HepG2 (cell line): Measurements from ENCODE around the gene AQP5. TPM values are rescaled to one million over a fixed set of nuclear protein-coding genes. Genes with fewer than 3 reads are reported as not detected.

Experiments
- ATAC-seq: fragments of 200-7000 bp; cut with Tn5 transposase; 3 replicates; pipeline ENCODE4 v1.9.1; 2020; ENCODE audit warnings: mild to moderate bottlenecking, moderate library complexity
- BruUV-seq: library from RNA; stranded (reverse); fragments of 400-500 nt; replicated peaks from 2 replicates; lab custom pipeline; 2021; lab: Mats Ljungman, UMichigan
- CTCF ChIA-PET: fragments of 300-600 bp; formaldehyde crosslinking; extraction: SDS; loops from one replicate; lab custom pipeline; 2021; ENCODE audit warnings: low total read pairs, inconsistent platforms, low intra/inter-chr PET ratio; lab: Yijun Ruan, JAX
- POLR2A ChIA-PET: fragments of 350-600 bp; sonication (Branson Sonifier 250); formaldehyde crosslinking; loops from one replicate; lab custom pipeline; 2020; ENCODE audit warnings: antibody characterized with exemption, inconsistent platforms; lab: Yijun Ruan, JAX
- DNase-seq: peaks from one replicate; pipeline ENCODE4 v3.0.0-alpha.2; 2015; ENCODE audit warnings: low spot score
- FAIRE-seq: peaks from 3 replicates; lab custom pipeline; 2011; peaks lifted over from hg19 to GRCh38; lab: Jason Lieb, UNC
- H2AFZ ChIP-seq: one replicate; pipeline ENCODE4 v1.6.1; 2011; ENCODE audit warnings: low read length, inconsistent platforms
- H3K27ac ChIP-seq: fragments of 300-600 bp; 3 replicates; pipeline ENCODE4 v1.8.0; 2011; ENCODE audit warnings: mixed run types, mild to moderate bottlenecking, mixed read lengths, low read length, inconsistent platforms; ENCODE audit not compliant: insufficient read depth; ENCODE audit errors: extremely low read length
- H3K27me3 ChIP-seq, 2 experiments: fragments of 200-600 bp in 1 of 2; 2 replicates in 1 of 2; 3 replicates in 1 of 2; pipeline versions ENCODE4 v1.6.0 to v1.8.0; 2011; ENCODE audit warnings: low read length in 2 of 2, mild to moderate bottlenecking in 2 of 2, moderate library complexity in 2 of 2, inconsistent platforms in 1 of 2; ENCODE audit not compliant: insufficient read depth in 2 of 2, control insufficient read depth in 1 of 2
- H3K36me3 ChIP-seq, 2 experiments: fragments of 200-600 bp in 1 of 2; replicated peaks in 1 of 2; 2 replicates in 1 of 2; 3 replicates in 1 of 2; pipeline versions ENCODE4 v1.5.1 to v1.8.0; 2011; ENCODE audit warnings: low read length in 2 of 2, inconsistent platforms in 1 of 2; ENCODE audit not compliant: insufficient read depth in 2 of 2, control insufficient read depth in 1 of 2
- H3K4me1 ChIP-seq: 2 replicates; pipeline ENCODE4 v1.5.1; 2012; ENCODE audit warnings: low read length, inconsistent platforms; ENCODE audit not compliant: insufficient read depth
- H3K4me2 ChIP-seq: 2 replicates; pipeline ENCODE4 v1.6.0; 2011; ENCODE audit warnings: low read depth, low read length, inconsistent platforms
- H3K4me3 ChIP-seq, 3 experiments: fragments of 200-600 bp in 1 of 3; sonication (generic), shearing (Covaris generic) in 1 of 3; replicated peaks in 1 of 3; 2 replicates each; pipeline ENCODE4 v1.5.1; 2011 to 2016; ENCODE audit warnings: low read length in 3 of 3, inconsistent platforms in 2 of 3, low read depth in 2 of 3, mild to moderate bottlenecking in 2 of 3, control low read depth in 1 of 3, mixed read lengths in 1 of 3; ENCODE audit not compliant: insufficient read depth in 1 of 3
- H3K79me2 ChIP-seq: one replicate; pipeline ENCODE4 v1.6.1; 2011; ENCODE audit warnings: low read length, inconsistent platforms; ENCODE audit not compliant: insufficient read depth
- H3K9ac ChIP-seq: 2 replicates; pipeline ENCODE4 v1.6.0; 2011; ENCODE audit warnings: mild to moderate bottlenecking, low read depth, low read length, inconsistent platforms; ENCODE audit not compliant: insufficient read depth
- H3K9me3 ChIP-seq: 2 replicates; pipeline ENCODE4 v1.5.1; 2012; ENCODE audit warnings: mild to moderate bottlenecking, low read length
- H4K20me1 ChIP-seq: 2 replicates; pipeline ENCODE4 v1.6.0; 2011; ENCODE audit warnings: inconsistent platforms, mild to moderate bottlenecking, low read length, moderate library complexity; ENCODE audit not compliant: insufficient read depth
- ATF7-NPFF ChIP-seq: sonication (generic); formaldehyde crosslinking; IDR thresholded peaks from 2 replicates; pipeline ENCODE4 v1.8.1; 2023; ENCODE audit warnings: mild to moderate bottlenecking, low read depth, missing genetic modification reagents, moderate library complexity
- CHCHD3 ChIP-seq: sonication (generic); formaldehyde crosslinking; IDR thresholded peaks from 2 replicates; pipeline ENCODE4 v1.8.0; 2022; ENCODE audit warnings: mild to moderate bottlenecking, missing genetic modification reagents, moderate library complexity
- MYNN ChIP-seq: sonication (generic); formaldehyde crosslinking; IDR thresholded peaks from 2 replicates; pipeline ENCODE4 v1.4.0; 2020; ENCODE audit warnings: mild to moderate bottlenecking, low read depth, missing genetic modification reagents
- SAP130 ChIP-seq: IDR thresholded peaks from 2 replicates; pipeline ENCODE4 v1.6.1; 2016; ENCODE audit warnings: low read depth
- STAT5B ChIP-seq: sonication (generic); formaldehyde crosslinking; IDR thresholded peaks from 2 replicates; pipeline ENCODE4 v1.4.0; 2020; ENCODE audit warnings: missing genetic modification reagents
- ZNF484 ChIP-seq: sonication (generic); formaldehyde crosslinking; IDR thresholded peaks from 2 replicates; pipeline ENCODE4 v1.5.1; 2020; ENCODE audit warnings: mild to moderate bottlenecking, low read depth, missing genetic modification reagents, borderline replicate concordance
- ZNF629 ChIP-seq: sonication (generic); formaldehyde crosslinking; conservative IDR thresholded peaks from 2 replicates; pipeline ENCODE4 v1.5.0; 2020; ENCODE audit warnings: missing genetic modification reagents
- ZNF776 ChIP-seq: sonication (generic); formaldehyde crosslinking; IDR thresholded peaks from 2 replicates; pipeline ENCODE4 v1.4.0; 2020; ENCODE audit warnings: mild to moderate bottlenecking, missing genetic modification reagents
- WGBS: methylation state at CpG from one replicate; pipeline ENCODE4 v1.1.6; 2017; ENCODE audit warnings: low lambda C conversion rate; 5-methylcytosine and 5-hydroxymethylcytosine counted together
- in situ Hi-C: cut with HindIII; loops from 2 replicates; pipeline ENCODE4 v1.10.0; 2017; ENCODE audit warnings: low pct_unique_long_range_greater_than_20kb; ENCODE audit not compliant: extremely low pct_ligation_motif_present
- intact Hi-C: fragments of 100-400 bp; cut with micrococcal nuclease; formaldehyde crosslinking; loops from one replicate; pipeline ENCODE4 v1.10.0; 2022; ENCODE audit not compliant: unreplicated experiment
- polyA plus RNA-seq, 8 experiments: library from polyadenylated mRNA; depleted of rRNA in 3 of 8; stranded (reverse) in 7 of 8; unstranded in 1 of 8; fragments of >200 nt; fragmentation: Illumina TruSeq in 4 of 8; extraction: Trizol in 4 of 8; gene quantifications; 2 replicates each; pipeline versions ENCODE4 v1.2.1 to v1.2.3, GENCODE V29; 2011 to 2016; ENCODE audit warnings: low read depth in 4 of 8, missing spikeins in 1 of 8, mixed read lengths in 1 of 8; ENCODE audit not compliant: insufficient read depth in 1 of 8
- total RNA-seq, 5 experiments: library from RNA; depleted of rRNA; stranded (reverse); fragments of >200 nt; fragmentation: Illumina TruSeq; extraction: Trizol; gene quantifications; 2 replicates each; pipeline ENCODE4 v1.2.3, GENCODE V29; 2016; ENCODE audit warnings: low read depth in 1 of 5
- TF ChIP-seq, protein P1 (sequence below): sonication (generic); formaldehyde crosslinking; IDR thresholded peaks from 2 replicates; pipeline ENCODE4 v1.8.1; 2022; ENCODE audit warnings: low read depth, mild to moderate bottlenecking, missing genetic modification reagents

The AQP5 gene
- total and polyA plus RNA-seq, 2 of the 13 experiments (the other 11 are each of a cell fraction or from before 2014, with no cell fraction given) = not detected

DNA sequence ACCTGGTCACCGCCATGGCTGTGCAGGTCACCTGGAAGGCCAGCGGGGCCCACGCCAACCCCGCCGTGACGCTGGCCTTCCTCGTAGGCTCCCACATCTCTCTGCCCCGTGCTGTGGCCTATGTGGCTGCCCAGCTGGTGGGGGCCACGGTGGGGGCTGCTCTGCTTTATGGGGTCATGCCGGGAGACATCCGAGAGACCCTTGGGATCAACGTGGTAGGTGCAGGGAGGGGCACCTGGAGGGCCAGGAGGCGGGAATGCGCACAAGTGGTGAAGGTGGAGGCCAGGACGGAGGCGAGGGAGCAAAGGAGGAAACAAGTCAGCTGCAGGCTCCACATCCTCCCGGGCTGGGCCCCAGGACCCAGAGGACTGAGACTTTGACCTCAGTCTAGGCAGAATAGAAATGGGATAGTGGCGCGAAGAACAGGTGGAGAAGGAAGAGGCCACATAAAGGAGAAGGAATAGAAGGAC is 11.7 kb downstream of the AQP5 start:
- 0 out of 2 replicates have a peak, but pooled peaks have one; percentile 13 for TF ChIP-seq CHCHD3 (CRISPR knock-in tag)
- TF ChIP-seq ZNF629 (CRISPR knock-in tag) = peak; percentile 62
- 0 out of 2 replicates have a peak, but pooled peaks have one; percentile 28 for TF ChIP-seq ZNF776 (CRISPR knock-in tag)
- TF ChIP-seq ATF7-NPFF = peak; percentile 38; the same call in 1 of the 2 replicates
- TF ChIP-seq, protein P1, sequence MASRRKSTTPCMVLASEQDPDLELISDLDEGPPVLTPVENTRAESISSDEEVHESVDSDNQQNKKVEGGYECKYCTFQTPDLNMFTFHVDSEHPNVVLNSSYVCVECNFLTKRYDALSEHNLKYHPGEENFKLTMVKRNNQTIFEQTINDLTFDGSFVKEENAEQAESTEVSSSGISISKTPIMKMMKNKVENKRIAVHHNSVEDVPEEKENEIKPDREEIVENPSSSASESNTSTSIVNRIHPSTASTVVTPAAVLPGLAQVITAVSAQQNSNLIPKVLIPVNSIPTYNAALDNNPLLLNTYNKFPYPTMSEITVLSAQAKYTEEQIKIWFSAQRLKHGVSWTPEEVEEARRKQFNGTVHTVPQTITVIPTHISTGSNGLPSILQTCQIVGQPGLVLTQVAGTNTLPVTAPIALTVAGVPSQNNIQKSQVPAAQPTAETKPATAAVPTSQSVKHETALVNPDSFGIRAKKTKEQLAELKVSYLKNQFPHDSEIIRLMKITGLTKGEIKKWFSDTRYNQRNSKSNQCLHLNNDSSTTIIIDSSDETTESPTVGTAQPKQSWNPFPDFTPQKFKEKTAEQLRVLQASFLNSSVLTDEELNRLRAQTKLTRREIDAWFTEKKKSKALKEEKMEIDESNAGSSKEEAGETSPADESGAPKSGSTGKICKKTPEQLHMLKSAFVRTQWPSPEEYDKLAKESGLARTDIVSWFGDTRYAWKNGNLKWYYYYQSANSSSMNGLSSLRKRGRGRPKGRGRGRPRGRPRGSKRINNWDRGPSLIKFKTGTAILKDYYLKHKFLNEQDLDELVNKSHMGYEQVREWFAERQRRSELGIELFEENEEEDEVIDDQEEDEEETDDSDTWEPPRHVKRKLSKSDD (CRISPR knock-in tag) = peak; percentile 58; the same call in 1 of the 2 replicates
- no peak for TF ChIP-seq STAT5B (CRISPR knock-in tag)
- TF ChIP-seq ZNF484 = peak; percentile 54; the same call in 1 of the 2 replicates
- TF ChIP-seq SAP130 (CRISPR knock-in tag) = no peak
- TF ChIP-seq MYNN (CRISPR knock-in tag) = no peak
- Histone ChIP-seq H3K4me3 (peak overlapping the region in 1 of 3 experiments; percentile 63; a peak in 1 of 6 replicates), H3K4me2 (peak overlapping the region; percentile 75), H3K27ac (no peak overlapping the region), H4K20me1 (no peaks in the 10 kb centered on the region), H2AFZ (no peak overlapping the region), H3K9me3 (no peaks in the 10 kb centered on the region), H3K9ac (no peak overlapping the region), H3K4me1 (peaks cover 52% of the 10 kb centered on the region), H3K36me3 (no peaks in the 10 kb centered on the region), H3K27me3 (peaks cover 1 to 41% of the 10 kb centered on the region in 2 experiments), H3K79me2 (no peaks in the 10 kb centered on the region)
- FAIRE-seq (no peak), DNase-seq (no peak), ATAC-seq (no peak)
- CTCF ChIA-PET = interaction anchor here (0.6 to 1.4 kb wide), 3 partner anchors 83 to 101 kb away, joined by 3 to 4 read pairs (median 4); no protein-coding TSS in a partner anchor
- BruUV-seq = no TSS peak
- intact Hi-C loops = no loop called here
- 52% methylated on average over 18 of the region's 19 CpGs for WGBS
- in situ Hi-C loops = loop anchor here (5.0 kb wide), 1 partner anchor 84 kb away; the partner anchor contains the start of gene ASIC1
- POLR2A ChIA-PET = no interaction called here
